Right lobe of liver (tissue), 6 donors: Measurements from ENCODE around the gene SLC10A3. TPM values are rescaled to one million over a fixed set of nuclear protein-coding genes. Genes with fewer than 3 reads are reported as not detected.

Experiments used
- ATAC-seq, 4 donors: fragments of 200-7000 bp; cut with Tn5 transposase; one replicate each; pipeline ENCODE4 v1.9.1; 2020; ENCODE audit warnings: mild to moderate bottlenecking in 4 of 4, moderate library complexity in 4 of 4
- DNase-seq, 3 donors: peaks; one replicate each; pipeline ENCODE4 v3.0.0-alpha.2; 2020
- H3K27ac ChIP-seq, 3 donors: fragments of 200-600 bp; one replicate each; pipeline ENCODE4 v1.8.0; 2022
- H3K27me3 ChIP-seq, 2 donors: fragments of 200-600 bp; one replicate each; pipeline ENCODE4 v1.8.0; 2022
- H3K36me3 ChIP-seq, 4 donors: fragments of 200-600 bp; sonication (generic) in 1 of 4; one replicate each; pipeline versions ENCODE4 v1.5.1 to v1.8.0; 2017 to 2022; ENCODE audit warnings: control low read depth in 1 of 4
- H3K4me1 ChIP-seq, 4 donors: fragments of 200-600 bp; sonication (generic) in 1 of 4; one replicate each; pipeline versions ENCODE4 v1.5.1 to v1.8.0; 2017 to 2022; ENCODE audit warnings: control low read depth in 1 of 4
- H3K4me3 ChIP-seq, 3 donors: fragments of 200-600 bp; one replicate each; pipeline ENCODE4 v1.8.0; 2022
- H3K9me3 ChIP-seq, 4 donors: fragments of 200-600 bp; sonication (generic) in 1 of 4; one replicate each; pipeline versions ENCODE4 v1.5.1 to v1.8.0; 2017 to 2022; ENCODE audit warnings: control low read depth in 1 of 4
- POLR2A ChIP-seq: fragments of 450-650 bp; IDR thresholded peaks from one replicate; pipeline ENCODE4 v1.6.1; 2017; ENCODE audit warnings: antibody characterized with exemption, mild to moderate bottlenecking
- WGBS: methylation state at CpG from one replicate; pipeline ENCODE4 v1.1.6; 2018; ENCODE audit warnings: low coverage, low lambda C conversion rate; ENCODE audit not compliant: insufficient coverage; ENCODE audit errors: missing lambda C conversion rate; 5-methylcytosine and 5-hydroxymethylcytosine counted together
- intact Hi-C, 2 donors: fragments of 100-400 bp; cut with DNase I; formaldehyde crosslinking; loops; one replicate each; pipeline versions ENCODE4 v1.11.2 to v1.14.1; 2022
- microRNA-seq, 2 donors: library from miRNA; unstranded; fragments of <30 nt; microRNA quantifications; one replicate each; pipeline ENCODE4, GENCODE V29; 2019 to 2020
- small RNA-seq, 2 experiments: library from RNA; depleted of rRNA; stranded (forward); fragments of <200 nt; gene quantifications; one replicate each; pipeline ENCODE3, GENCODE V24; 2016
- total RNA-seq, 6 experiments: library from RNA; depleted of rRNA in 2 of 6; stranded (reverse); fragments of >200 nt in 2 of 6; fragmentation: NEBNext Ultra II Directional in 3 of 6; extraction: Animal tissue kit (Norgen Biotek cat#: 25700) in 3 of 6; gene quantifications; one replicate each; pipeline versions ENCODE4 v1.1.0 to v1.2.4, GENCODE V29; 2016 to 2023
- TF ChIP-seq, protein P1 (sequence below), 4 donors: fragments of 200-600 bp in 3 of 4; fragments of 450-650 bp in 1 of 4; IDR thresholded peaks; one replicate each; pipeline versions ENCODE4 v1.5.1 to v1.8.0; 2016 to 2022; ENCODE audit warnings: antibody characterized with exemption in 4 of 4, mild to moderate bottlenecking in 2 of 4
- donor health status: DM: no; HTN: yes; CAD: no.
- donor health status: DM: no; HTN: no; CAD: no.
- donor health status: DM: no; HTN: no; CAD: no.
- donor health status: DM: no; HTN: yes; CAD: no.
- donor health status: DM: no; HTN: yes; CAD: no.

The SLC10A3 gene
- total RNA-seq, 6 experiments from 2014 or later, result 3.0 to 15.2 (median 5.1) TPM

GRCh38 chrX:154440623-154441357 is 49.6 kb downstream of the SLC10A3 start:
- no peaks in the 10 kb centered on the region for H3K36me3 ChIP-seq
- TF ChIP-seq POLR2A, result no peak
- TF ChIP-seq, protein P1, sequence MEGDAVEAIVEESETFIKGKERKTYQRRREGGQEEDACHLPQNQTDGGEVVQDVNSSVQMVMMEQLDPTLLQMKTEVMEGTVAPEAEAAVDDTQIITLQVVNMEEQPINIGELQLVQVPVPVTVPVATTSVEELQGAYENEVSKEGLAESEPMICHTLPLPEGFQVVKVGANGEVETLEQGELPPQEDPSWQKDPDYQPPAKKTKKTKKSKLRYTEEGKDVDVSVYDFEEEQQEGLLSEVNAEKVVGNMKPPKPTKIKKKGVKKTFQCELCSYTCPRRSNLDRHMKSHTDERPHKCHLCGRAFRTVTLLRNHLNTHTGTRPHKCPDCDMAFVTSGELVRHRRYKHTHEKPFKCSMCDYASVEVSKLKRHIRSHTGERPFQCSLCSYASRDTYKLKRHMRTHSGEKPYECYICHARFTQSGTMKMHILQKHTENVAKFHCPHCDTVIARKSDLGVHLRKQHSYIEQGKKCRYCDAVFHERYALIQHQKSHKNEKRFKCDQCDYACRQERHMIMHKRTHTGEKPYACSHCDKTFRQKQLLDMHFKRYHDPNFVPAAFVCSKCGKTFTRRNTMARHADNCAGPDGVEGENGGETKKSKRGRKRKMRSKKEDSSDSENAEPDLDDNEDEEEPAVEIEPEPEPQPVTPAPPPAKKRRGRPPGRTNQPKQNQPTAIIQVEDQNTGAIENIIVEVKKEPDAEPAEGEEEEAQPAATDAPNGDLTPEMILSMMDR (IDR thresholded peaks at IDR 0.05), result no peak
- no peaks in the 10 kb centered on the region for H3K27me3 ChIP-seq
- DNase-seq (no peak), ATAC-seq (no peak)
- H3K4me1 ChIP-seq, result peaks cover 0 to 4% (median 0%) of the 10 kb centered on the region in 4 donors
- intact Hi-C loops, result no loop called here
- no peak overlapping the region for H3K4me3 ChIP-seq
- no peaks in the 10 kb centered on the region for H3K9me3 ChIP-seq
- 71% methylated on average over 8 of the region's 17 CpGs for WGBS
- H3K27ac ChIP-seq, result no peak overlapping the region

DNA sequence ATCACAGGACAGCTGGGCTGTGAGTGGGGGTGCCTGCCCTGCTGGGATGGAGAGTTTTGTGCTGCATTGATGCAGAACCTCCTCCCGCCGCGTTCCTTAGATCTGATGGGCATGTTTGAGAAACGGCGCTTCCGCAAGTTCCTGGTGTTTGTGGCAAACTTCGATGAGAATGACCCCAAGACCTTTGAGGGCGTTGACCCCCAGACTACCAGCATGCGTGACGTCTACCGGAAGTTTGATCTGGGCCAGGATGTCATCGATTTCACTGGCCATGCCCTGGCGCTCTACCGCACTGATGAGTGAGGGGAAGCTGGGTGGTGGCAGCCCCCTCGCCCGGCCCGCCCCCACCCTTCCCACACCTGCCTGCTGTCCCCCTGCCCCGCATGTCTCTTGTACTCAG is 50.6 kb downstream of the SLC10A3 start:
- H3K4me3 ChIP-seq, result no peak overlapping the region
- peaks cover 0 to under 1% (median 0%) of the 10 kb centered on the region in 4 donors for H3K36me3 ChIP-seq
- H3K4me1 ChIP-seq, result peaks cover 0 to 3% (median 0%) of the 10 kb centered on the region in 4 donors
- 39% methylated on average over 10 of the region's 18 CpGs for WGBS
- H3K27ac ChIP-seq, result peak overlapping the region in 1 of 3 donors; percentile 14
- TF ChIP-seq POLR2A, result no peak
- TF ChIP-seq, protein P1 (IDR thresholded peaks at IDR 0.05), result no peak
- no peaks in the 10 kb centered on the region for H3K27me3 ChIP-seq
- no peaks in the 10 kb centered on the region for H3K9me3 ChIP-seq
- DNase-seq, result peak; percentile 59 to 72 (median 62)
- intact Hi-C loops, result no loop called here
- peak; percentile 35 to 56 (median 48) for ATAC-seq

DNA sequence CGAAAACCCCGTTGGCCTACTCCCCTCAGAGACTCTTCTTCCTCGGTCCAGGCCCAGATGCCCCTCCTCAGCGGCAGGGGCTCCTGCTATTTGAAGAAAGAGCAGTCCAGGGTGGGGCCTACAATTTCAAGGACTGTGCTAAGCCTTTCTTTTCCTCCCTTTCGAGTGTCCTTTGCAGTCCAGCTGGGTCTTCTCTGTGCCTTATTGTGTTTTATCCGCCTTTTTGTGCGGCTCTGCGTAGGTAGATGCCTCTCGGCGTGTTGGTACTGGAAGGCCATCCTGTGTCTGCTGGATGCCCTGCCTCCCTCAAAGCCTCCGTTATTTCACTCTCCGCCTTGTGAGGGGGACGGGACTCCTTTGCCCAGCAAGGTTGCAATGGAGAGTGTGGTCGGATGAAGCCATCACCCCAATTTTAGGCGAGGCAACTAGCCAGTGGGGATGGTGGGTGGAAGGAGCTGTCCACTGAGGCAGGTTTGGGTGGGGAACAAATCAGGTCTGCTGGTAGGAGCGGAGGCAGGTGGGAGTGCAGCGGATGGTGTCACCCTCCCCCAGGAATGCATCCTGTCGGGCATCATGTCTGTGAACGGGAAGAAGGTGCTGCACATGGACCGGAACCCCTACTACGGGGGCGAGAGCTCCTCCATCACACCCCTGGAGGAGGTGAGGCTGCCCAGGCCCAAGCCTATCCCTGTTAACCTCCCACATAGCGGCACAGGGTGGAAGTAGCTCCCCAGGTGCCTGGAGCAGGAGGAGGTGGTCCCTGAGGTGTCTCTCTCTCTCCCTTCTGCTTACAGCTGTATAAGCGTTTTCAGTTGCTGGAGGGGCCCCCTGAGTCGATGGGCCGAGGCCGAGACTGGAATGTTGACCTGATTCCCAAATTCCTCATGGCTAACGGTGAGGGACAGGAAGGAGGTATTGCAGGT is 52.2 kb downstream of the SLC10A3 start:
- TF ChIP-seq, protein P1 (IDR thresholded peaks at IDR 0.05), result no peak
- TF ChIP-seq POLR2A, result no peak
- Histone ChIP-seq H3K27ac (no peak overlapping the region), H3K27me3 (no peaks in the 10 kb centered on the region), H3K36me3 (peaks cover 0 to 2% (median 0%) of the 10 kb centered on the region in 4 donors), H3K9me3 (no peaks in the 10 kb centered on the region), H3K4me1 (no peaks in the 10 kb centered on the region), H3K4me3 (peak overlapping the region; percentile 70 to 77 (median 71))
- intact Hi-C loops, result no loop called here
- WGBS, result 53% methylated on average over 12 of the region's 28 CpGs
- no peak for DNase-seq
- no peak for ATAC-seq

Small RNA genes within 50 kb of the gene (microRNA-seq; reads per million reads assigned to microRNA genes)
- 0.29 to 1.9 reads per million in 2 donors for gene MIR6858

Small RNA genes within 50 kb of the gene (small RNA-seq; reads per million reads assigned to genes)
- 0 reads per million in 2 experiments for gene MIR6858
- gene RN7SL697P, result 0 reads per million in 2 experiments

Other genes with a start within 250 kb of the SLC10A3 start
- gene OPN1MW3, start 233.0 kb downstream of the SLC10A3 start, total RNA-seq, result not detected
- gene TEX28, start 195.5 kb downstream of the SLC10A3 start, total RNA-seq, result not detected
- gene TKTL1, start 194.8 kb downstream of the SLC10A3 start, total RNA-seq, result under 1 TPM in 1 of 6 experiments, not detected in 5; 0.06 TPM
- gene FLNA, start 116.0 kb downstream of the SLC10A3 start, total RNA-seq, result 100 to 1,000 TPM in 1 of 6 experiments, 10 to 100 TPM in 5; 46.8 to 124 (median 82.6) TPM
- 10 to 100 TPM; 19.8 to 28.8 (median 24.2) TPM for gene EMD, start 111.3 kb downstream of the SLC10A3 start, total RNA-seq
- gene RPL10, start 92.3 kb downstream of the SLC10A3 start, total RNA-seq, result 1,000 to 10,000 TPM in 5 of 6 experiments, 100 to 1,000 TPM in 1; 899 to 1,899 (median 1,157) TPM
- gene DNASE1L1, start 81.4 kb downstream of the SLC10A3 start, total RNA-seq, result 10 to 100 TPM; 11.7 to 19.5 (median 14.9) TPM
- 10 to 100 TPM; 12.6 to 23.0 (median 17.3) TPM for gene TAFAZZIN, start 79.1 kb downstream of the SLC10A3 start, total RNA-seq
- 10 to 100 TPM; 26.5 to 41.4 (median 32.4) TPM for gene ATP6AP1, start 62.0 kb downstream of the SLC10A3 start, total RNA-seq
- 10 to 100 TPM; 26.8 to 37.7 (median 30.9) TPM for gene GDI1, start 53.5 kb downstream of the SLC10A3 start, total RNA-seq
- gene FAM50A, start 46.5 kb downstream of the SLC10A3 start, total RNA-seq, result 10 to 100 TPM; 19.2 to 36.8 (median 21.9) TPM
- 10 to 100 TPM in 1 of 6 experiments, 1 to 10 TPM in 5; 1.3 to 22.8 (median 2.6) TPM for gene PLXNA3, start 32.3 kb downstream of the SLC10A3 start, total RNA-seq
- 10 to 100 TPM in 4 of 6 experiments, 1 to 10 TPM in 2; 8.4 to 24.9 (median 10.8) TPM for gene LAGE3, start 11.3 kb downstream of the SLC10A3 start, total RNA-seq
- 10 to 100 TPM; 12.6 to 34.8 (median 15.5) TPM for gene UBL4A, start 4.0 kb downstream of the SLC10A3 start, total RNA-seq
- 10 to 100 TPM; 23.5 to 44.2 (median 34.9) TPM for gene FAM3A, start 25.6 kb upstream of the SLC10A3 start, total RNA-seq
- 10 to 100 TPM in 1 of 6 experiments, 1 to 10 TPM in 5; 3.3 to 10.1 (median 7.5) TPM for gene G6PD, start 56.2 kb upstream of the SLC10A3 start, total RNA-seq
- gene IKBKG, start 57.0 kb upstream of the SLC10A3 start, total RNA-seq, result 10 to 100 TPM; 32.8 to 83.3 (median 46.5) TPM
- gene CTAG1A, start 94.5 kb upstream of the SLC10A3 start, total RNA-seq, result not detected
- not detected for gene CTAG1B, start 128.7 kb upstream of the SLC10A3 start, total RNA-seq
- not detected for gene CTAG2, start 162.9 kb upstream of the SLC10A3 start, total RNA-seq